ENCODE data around the gene ZNF273.

ZNF273 gene

DNA sequence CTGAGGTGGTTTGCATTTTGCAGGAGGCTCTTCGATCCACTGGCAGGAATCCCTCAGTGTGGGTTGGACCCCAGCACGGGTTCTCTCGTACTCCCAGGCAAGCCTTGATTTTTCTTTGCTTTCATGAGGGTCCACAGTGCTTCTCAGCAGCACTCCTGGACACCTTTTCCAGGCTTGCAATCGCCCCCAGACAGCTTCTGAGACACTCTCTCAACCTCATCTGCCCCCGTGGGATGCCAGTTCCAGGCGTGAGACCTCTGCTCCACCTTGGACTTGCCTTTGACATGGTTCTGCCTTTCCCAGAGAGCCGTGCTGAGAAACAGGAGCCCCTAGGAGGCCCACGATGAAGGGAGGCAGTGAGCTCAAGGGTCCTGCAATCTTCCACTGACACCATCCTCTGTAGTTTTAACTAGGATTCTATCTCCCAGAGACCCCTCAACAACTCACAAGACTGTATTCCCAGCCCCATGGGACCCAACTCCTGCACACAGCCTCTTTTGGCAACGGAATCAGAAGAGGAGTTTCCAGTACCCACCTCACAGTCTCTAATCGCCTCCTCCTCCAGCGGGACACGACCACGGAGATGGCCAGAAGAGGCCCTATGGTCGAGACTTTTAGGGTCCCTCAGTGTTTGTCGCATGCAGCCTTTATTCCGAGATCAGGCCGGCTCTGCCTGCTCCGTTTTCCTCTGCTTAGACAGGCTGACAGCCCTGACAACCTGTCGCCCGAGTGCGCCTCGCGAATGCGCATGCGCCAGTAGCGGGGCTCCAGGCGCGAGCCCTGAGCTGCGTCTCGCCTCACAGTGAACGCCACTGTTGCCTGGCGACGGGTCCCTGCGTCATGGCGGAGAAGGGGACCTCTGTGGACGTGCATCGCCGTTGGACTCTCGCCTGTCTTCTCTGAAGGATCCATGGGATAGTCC is 26.0 kb upstream of the ZNF273 start:
- no peak for DNase-seq (ENCODE audit: low read depth)

DNA sequence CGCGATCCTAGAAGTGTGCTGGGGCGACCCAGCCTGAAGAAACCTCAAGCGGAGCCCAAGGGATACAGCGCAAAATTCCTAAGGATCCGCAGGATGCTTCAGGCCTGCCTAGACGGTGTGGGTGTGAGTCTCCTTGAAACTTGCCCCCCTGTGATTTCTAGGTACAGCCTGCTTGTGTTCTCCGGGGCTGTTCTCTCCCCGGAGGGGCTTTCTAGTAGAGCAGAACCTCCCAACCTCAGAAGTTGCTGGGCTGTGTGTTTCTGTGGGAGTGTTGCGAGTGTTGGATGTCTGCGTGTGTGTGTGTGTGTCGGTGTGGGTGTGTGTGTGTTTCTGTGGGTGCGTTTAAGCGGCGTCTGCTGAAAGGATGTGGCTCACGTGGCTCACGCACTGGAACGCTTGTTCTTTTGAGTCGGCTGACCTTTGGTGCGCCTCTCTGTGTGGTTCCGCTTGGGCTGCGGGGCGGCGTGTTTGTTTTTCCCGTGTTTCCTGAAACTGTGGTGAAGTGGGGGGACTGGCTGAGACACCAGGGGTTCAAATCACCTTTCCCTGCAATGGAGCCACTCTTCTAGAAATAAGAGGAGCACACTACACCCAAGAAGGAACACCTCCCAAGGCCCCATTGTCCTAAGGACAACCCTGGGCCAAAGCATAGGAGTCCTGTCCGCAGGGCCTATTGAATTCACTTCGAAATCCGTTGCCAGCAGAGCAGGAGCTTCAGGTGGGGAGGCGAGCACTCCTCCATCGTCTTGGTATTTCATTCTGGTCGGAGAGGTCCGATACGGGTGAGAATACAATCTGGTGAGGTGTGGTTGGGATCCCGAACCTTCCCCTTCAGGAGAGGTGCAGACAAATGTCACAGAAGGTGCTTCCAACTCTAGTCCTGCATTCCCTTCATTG is 25.1 kb upstream of the ZNF273 start:
- DNase-seq (ENCODE audit: low read depth) = no peak

DNA sequence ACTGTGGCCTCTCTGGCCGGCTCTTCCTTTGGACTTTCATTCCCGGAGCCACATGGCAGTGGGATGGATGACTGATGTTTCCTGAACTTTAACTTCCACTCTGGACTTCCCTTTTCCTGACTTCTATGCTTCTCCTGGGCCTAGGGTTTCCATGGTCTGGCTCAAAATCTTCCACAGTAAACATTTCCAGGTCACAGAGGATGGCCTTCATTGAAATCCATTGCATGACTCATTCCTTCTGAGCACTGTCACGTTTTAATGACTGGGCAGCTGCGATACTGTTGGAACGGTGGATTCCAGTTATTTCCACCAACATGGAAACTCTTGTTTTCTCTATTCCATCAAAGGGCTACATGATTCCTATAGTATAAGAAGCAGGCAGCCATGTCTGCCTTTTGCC is 24.4 kb upstream of the ZNF273 start:
- no peak for DNase-seq (ENCODE audit: low read depth)

DNA sequence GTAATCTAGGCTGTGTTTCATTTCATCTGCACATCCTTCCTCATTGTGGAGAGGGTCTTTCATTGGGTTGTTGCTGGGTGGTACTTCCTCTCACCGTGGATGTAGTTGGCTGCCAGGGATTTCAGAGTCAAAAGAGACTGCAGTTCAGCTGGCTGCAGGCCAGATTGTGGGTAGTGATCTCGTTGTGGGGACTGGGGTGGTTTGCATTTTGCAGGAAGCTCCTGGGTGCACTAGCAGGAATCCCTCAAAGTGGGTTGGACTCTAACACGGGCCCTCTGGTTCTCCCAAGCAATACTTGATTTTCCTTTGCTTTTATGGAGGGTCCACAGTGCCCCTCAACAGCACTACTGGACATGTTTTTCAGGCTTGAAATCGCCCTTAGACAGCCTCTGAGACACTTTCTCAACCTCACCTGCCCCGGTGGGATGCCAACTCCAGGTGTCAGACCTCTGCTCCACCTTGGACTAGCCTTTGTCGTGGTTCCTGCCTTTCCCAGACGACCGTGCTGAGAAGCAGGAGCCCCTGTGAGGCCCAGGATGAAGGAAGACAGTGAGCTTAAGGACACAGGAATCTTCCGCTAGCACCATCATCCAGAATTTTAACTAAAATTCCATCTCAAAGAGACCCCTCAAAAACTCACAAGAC is 23.9 kb upstream of the ZNF273 start:
- no peak for DNase-seq (ENCODE audit: low read depth)

DNA sequence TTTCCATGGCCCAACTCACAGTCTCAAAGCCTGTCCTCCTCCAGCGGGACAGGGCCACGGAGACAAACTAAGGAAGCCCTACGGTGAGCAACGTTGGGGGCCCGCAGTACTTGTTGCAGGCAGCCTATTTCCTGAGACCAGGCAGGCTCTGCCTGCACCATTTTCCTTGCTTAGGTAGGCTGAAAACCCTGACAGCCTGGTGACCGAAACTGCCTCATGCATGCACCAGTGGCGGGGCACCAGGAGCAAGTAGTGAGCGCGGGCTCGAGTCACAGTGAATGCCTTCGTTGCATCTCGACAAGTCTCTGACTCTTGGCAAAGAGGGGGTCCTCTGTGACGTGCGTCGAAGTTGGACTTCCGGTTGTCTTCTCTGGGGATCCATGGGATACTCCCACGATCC is 23.3 kb upstream of the ZNF273 start:
- DNase-seq (ENCODE audit: low read depth) = no peak

DNA sequence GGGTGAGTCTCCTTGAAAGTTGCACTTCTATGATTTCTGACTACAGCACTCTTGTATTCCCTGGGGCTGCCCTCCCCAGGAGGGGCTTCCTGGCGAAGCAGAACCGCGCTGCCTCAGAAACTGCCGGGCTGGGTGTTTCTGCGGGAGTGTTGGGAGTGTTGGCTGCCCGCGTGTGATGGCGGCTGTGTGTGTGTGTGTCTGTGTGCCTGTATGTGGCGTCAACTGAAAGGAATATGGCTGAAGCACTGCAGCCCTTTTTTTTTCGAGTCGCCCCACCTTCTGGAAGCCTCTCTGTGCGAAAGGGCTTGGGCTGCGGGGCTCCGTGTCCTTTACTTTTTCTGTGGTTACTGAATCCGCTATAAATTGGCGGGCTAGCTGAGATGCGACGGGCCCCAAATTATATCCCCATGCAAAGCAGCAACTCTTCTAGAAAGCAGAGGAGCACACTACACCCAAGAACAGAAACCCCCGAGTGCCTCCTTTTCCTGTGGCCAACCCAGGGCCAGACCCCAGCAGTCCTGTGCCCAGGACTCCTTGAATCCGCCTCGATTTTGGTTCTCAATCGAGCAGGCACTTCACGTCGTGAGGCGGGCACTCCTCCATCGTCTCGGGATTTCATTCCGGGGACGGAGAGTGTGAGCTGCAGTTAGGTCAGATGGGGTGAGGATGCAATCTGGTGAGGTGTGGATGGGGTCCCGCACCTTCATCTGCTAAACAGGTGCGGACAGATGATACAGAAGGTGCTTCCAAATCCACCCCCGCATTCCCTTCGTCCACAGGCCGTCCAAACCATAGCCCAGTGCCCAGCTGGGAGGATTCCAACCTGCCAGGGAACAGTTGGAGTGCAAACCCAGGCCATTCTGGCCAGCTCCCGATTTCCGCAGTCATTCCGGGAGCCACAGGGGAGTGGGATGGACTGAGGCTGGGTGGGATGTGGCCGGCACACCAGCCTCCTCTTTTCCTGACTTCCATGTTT is 22.5 kb upstream of the ZNF273 start:
- DNase-seq (ENCODE audit: low read depth) = no peak

DNA sequence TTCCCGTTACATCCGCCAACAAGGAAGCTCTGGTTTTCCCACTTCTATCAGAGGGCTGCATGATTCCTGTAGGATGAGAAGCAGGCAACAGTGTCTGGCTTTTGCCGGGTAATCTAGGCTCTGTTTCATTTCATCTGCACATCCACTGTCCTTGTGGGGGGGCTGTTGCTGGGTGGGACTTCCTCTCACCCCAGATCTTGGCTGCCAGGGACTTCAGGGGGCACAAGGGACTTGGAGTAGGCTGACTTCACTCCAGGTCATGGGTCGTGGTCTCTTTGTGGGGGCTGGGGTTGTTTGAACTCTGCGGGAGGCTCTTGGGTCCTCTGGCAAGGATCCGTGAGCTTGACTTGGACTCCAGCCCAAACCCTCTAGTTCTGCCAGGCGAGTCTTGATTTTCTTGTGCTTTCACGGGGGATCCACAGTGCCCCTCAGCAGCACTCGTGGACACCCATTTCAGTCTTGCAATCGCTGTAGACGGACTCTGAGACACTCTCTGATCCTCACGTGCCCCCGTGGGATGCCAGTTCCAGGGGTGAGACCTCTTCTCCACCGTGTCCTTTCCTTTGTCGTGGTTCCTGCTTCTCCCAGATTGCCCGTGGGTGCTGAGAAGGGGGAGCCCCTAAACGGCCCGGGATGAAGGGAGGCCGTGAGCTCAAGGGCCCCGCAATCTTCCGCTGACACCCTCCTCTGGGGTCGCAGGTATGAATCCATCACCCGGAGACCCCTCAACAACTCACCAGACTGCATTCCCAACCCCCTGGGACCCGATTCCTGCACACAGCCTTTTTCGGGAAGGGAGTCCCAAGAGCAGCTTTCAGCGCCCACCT is 21.4 kb upstream of the ZNF273 start:
- DNase-seq (ENCODE audit: low read depth) = no peak

DNA sequence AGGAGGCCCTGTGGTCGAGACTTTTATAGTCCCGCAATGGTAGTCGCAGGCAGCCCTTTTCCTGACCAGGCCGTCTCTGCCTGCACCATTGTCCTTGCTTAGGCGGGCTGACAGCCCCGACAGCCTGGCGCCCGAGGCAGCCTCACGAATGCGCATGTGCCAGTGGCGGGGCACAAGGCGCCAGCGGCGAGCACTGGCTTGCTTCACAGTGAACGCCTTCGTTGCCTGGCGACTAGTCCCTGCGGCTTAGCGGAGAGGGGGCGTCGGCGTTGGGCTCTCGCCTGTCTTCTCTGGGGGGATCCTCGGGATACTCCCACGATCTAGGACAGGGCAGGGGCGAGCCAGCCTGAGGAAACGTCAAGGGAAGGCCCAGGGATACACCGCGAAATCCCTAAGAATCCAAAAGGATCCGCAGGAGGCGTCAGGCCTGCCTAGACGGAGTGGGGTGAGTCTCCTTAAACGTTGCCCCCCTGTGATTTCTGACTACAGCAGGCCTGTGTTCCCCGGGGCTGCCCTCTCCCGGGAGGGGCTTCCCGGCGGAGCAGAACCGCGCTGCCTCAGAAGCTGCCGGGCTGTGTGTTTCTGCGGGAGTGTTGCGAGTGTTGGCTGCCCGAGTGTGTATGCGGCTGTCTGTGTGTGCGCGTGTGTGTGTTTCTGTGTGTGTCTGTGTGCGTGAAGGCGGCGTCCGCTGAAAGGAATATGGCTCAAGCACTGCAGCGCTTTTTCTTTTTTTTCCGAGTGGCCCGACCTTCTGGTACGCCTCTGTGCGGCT is 20.5 kb upstream of the ZNF273 start:
- no peak for DNase-seq (ENCODE audit: low read depth)

DNA sequence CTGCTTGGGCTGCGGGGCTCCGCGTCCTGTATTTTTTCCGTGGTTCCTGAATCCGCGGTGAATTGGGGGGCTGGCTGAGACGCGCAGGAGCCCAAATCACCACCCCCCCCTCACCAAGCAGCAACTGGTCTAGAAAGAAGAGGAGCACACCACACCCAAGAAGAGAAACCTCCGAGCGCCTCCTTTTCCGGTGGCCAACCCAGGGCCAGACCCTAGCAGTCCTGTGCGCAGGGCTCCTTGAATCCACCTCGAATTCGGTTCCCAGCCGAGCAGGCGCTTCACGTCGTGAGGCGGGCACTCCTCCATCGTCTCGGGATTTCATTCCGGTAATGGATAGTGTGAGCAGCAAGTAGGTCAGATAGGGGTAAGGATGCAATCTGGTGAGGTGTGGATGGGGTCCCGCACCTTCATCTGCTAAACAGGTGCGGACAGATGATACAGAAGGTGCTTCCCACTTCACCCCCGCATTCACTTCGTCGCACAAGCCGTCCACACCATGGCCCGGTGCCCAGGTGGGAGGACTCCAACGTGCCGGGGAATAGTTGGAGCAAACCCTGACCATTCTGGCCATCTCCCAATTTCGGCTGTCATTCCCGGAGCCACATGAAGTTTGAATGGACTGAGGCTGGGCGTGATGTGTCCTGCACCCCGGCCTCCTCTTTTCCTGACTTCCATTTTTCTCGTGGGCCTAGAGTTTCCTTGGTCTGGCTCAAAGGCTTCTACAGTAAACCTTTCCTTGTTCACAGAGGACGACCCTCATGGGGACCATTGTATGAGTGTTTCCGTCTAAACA is 19.8 kb upstream of the ZNF273 start:
- no peak for DNase-seq (ENCODE audit: low read depth)

DNA sequence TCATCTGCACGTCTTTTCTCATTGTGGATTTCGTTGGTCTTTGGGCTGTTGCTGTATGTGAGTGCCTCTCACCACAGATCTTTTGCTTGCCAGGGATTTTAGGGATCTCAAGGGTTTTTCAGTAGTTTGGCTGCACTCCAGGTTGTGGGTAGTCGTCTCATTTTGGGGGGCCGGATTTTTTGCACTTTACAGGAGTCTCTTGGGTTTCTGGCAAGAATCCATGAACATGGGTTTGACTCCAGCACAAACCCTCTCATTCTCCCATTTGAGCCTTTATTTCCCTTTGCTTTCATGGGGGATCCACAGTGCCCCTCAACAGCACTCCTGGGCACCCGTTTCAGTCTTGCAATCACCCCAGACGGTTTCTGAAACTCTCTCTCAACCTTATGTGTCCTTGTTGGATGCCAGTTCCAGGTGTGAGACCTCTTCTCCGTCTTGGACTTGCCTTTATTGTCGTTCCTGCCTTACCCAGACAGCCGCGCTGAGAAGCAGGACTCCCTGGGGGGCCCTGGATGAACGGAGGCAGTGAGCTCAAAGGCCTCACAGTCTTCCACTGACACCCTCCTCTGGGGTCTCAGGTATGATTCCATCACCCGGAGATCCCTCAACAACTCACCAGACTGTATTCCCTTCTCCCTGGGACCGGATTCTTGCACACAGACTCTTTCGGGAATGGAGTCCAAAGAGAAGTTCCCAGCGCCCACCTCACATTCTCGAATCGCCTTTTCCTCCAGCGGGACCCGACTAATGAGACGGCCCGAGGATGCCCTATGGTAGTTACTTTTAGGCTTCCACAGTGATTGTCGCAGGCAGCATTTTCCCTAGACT is 18.8 kb upstream of the ZNF273 start:
- no peak for DNase-seq (ENCODE audit: low read depth)

DNA sequence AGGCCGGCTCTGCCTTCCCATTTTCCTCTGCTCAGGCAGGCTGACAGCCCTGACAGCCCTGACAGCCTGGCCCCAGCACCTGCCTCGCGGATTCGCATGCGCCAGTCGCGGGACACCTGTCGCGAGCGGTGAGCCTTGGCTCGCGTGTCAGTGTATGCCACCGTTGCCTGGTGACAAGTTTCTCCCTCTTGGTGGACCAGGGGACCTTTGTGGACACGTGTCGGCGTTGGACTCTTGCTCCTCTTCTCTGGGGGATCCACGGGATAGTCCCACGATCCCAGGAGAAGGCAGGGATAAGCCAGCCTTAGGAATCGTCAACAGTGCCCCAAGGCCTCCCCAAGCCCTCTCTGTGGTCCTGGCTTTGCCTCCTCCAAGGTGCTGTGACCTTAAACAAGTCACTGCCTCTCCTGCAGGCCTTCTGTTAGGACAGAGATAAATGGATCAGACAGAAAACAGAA is 18.1 kb upstream of the ZNF273 start:
- no peak for DNase-seq (ENCODE audit: low read depth)

DNA sequence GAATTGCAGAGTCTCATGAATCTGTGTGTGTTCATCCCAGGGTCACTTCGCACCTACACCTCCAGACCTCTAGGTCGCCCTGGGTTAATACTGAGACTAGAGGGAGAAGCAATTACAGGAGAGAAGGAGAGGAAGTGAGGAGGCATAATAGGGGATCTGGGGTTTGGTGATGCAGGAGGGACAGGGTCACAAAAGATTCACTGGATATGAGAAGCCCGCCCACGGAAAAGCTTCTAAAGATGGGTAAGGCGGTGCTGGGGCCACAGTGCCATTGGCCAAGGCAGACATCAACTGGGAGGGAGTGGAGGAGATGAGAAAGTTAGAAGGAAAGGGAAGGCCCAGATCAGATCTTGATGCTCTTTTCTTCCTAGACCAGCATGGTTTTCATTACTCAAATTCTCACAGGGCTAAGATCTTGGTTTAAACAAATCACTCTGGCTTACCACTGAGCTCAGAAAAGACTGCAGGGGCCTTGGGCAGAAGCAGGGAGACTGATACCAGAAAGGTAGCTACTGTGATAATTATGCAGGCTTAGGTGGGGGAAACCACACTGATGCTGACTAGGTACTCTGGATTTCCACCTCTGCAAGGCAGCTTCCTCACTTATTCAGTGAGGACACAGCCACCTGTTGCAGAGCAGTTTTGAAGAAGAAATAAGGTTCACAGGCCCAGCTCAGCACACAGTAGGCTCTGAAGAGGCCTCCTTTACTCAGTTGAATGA is 17.4 kb upstream of the ZNF273 start:
- no peak for DNase-seq (ENCODE audit: low read depth)

DNA sequence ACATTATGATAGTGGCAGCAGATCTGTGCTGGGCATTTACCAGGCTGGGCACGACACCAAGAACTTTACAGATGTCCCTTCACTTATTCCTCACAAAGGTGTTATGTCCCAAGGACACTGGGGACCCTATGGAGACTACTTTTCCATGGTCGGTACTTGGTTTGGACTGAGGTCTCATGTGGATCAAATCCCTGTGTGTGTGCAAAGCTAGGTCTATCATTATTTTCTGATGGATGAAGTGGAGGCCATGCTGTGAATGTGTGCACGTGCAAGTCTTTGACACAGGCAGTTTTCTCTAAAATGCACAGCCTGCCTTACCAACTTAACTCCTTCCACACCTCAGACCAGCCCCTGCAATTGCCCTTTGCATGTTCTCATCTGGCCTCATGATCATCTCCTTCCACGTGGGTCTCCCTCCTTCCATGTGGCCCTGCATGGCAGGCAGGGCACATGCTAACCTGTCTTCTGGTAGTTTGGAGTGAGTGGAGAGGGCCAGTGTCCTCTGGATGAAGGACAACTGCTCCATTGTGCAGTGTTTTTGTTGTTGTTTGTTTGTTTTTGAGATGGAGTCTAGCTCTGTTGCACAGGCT is 16.0 kb upstream of the ZNF273 start:
- DNase-seq (ENCODE audit: low read depth) = no peak

DNA sequence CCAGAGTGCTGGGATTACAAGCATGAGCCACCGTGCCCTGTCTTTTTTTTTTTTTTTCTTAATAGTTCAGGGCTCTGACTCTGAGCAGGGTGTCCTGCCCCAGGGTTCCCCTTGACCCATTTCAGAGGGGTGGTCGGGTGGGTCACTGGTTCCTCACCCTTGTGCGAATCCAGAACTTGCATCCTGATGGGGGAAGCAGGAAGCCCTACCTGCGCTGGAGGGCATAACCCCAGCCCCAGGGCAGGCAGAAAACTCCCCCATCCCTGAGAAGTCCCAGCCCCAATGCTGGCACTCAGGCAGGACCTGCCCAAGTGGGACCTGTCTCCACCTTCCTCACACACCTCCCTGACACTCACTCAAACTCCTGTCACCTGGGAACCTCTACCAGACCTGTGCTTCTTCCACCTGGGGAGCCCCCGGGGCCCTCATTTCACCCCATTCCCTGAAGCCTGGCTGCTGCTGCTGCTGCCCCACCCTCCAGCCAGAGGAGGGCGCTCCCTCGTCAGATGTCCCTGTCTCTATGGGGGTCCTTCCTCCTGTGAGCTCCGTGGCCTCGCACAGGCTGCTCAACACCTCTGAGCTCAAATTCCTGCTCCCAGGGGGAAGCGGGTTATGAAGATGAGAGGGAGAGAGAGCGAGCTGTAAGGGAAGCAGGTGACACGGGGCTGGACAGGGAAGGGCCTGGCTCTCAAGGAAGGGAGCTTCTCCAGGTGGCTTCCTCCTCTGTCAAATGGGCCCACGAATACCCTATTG is 15.1 kb upstream of the ZNF273 start:
- DNase-seq (ENCODE audit: low read depth) = no peak

DNA sequence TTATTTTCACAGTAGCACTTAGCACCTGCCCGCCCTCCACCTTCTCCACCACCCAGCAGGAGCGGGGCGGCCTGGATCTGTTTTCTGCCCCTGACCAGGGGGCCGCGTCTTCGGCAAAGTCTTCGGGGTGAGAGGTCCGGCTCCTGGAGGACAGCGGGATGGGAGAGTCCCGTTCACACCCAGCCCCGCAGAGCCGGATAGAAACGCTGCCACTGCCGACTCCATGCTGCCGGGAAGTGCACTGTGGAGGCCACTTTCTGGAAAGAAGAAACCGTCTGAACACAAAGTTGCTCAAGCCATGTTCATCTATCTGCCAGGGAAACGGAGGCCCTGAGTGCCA is 14.5 kb upstream of the ZNF273 start:
- DNase-seq (ENCODE audit: low read depth) = no peak
